H1 (cell line): ENCODE data around the gene MRPS24. TPM values are rescaled to one million over a fixed set of nuclear protein-coding genes. Genes with fewer than 3 reads are reported as not detected.

ENCODE experiments used
- RBBP5 ChIP-seq: IDR thresholded peaks from 2 replicates; pipeline ENCODE4 v1.7.1; 2012; ENCODE audit warnings: low read depth, mild to moderate bottlenecking, inconsistent platforms, low read length, moderate library complexity, borderline replicate concordance
- polyA plus RNA-seq, 7 experiments: library from polyadenylated mRNA; depleted of rRNA in 3 of 7; stranded (reverse) in 5 of 7; unstranded in 2 of 7; fragments of >200 nt in 5 of 7; fragments of 200-250 nt in 2 of 7; gene quantifications; 1 replicate in 5 of 7; 2 replicates in 1 of 7; 4 replicates in 1 of 7; pipeline versions ENCODE4 v1.2.1 to v1.2.3, GENCODE V29; 2011 to 2013; ENCODE audit warnings: missing spikeins in 2 of 7, mixed read lengths in 2 of 7
- total RNA-seq: library from RNA; stranded (reverse); fragmentation: NEBNext Ultra II Directional; extraction: Animal tissue kit (Norgen Biotek cat#: 25700); gene quantifications from 2 replicates; pipeline ENCODE4 v1.2.1, GENCODE V29; 2021
- TF ChIP-seq, protein P1 (sequence below): IDR thresholded peaks from 2 replicates; pipeline ENCODE4 v1.6.1; 2012; ENCODE audit warnings: inconsistent platforms

The MRPS24 gene
- total and polyA plus RNA-seq, 2 of the 8 experiments (the other 6 are each of a cell fraction or from before 2014, with no cell fraction given): 133 to 347 TPM

DNA sequence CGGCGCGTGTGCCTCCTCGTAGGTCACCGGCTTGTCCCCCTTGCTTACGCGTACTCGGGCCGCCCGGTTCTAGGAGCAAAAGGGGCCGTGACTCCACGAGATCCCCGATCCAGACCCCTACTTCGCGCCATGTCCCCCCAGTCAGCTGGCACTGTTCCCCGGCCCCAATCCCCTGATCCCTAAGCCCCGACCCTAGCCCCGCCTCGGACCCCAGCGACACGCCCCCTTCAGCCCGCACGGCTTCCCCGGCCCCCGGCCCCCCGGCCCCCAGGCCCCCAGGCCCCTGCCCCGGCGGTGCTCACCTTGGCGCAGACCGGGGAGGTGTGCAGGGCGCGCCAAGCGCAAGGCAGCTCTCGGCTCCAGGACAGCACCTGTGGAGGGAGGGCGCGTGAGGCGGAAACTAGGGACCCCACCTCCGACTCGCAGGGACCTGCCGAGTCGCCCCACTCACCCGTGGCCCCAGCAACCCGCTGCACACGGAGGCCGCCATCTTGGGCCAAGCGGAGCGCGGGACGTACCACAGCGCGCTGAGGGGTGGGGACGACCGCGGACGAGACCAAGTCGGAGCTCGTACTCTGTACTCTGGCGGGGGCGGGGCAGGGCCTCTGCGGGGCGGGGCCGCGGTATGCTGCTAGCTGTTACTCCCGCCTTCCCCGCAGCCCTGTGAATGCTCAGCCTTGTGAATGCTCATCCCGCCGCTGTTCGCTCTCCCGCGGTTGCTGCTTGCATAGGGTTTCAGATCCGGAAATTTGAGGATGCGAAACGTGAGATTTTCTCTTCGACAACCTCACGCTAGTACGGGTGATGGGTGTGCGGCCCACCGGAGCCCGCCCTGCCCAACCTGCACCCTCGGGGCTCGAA is at the start of gene MRPS24 (continued):
- TF ChIP-seq, protein P1, sequence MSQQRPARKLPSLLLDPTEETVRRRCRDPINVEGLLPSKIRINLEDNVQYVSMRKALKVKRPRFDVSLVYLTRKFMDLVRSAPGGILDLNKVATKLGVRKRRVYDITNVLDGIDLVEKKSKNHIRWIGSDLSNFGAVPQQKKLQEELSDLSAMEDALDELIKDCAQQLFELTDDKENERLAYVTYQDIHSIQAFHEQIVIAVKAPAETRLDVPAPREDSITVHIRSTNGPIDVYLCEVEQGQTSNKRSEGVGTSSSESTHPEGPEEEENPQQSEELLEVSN: peak; percentile 70
- peak; percentile 92; the same call in 1 of the 2 replicates for TF ChIP-seq RBBP5
- TF ChIP-seq, all 59 proteins: peak for 24
